Spinal cord (tissue), 10 donors: ENCODE results near the gene PCMT1. TPM values are rescaled to one million over a fixed set of nuclear protein-coding genes. Genes with fewer than 3 reads are reported as not detected.
"Not testable (repeated sequence)": the region's sequence is repeated elsewhere in the genome, so short reads cannot be mapped to it uniquely, and the experiment has no call there.

ENCODE experiments used
- DNase-seq, 6 donors: peaks; one replicate each; pipeline versions ENCODE4 v3.0.0 to v3.0.0-alpha.2; 2013 to 2015; ENCODE audit warnings: low spot score in 6 of 6, low read depth in 4 of 6
- H3K27ac ChIP-seq: one replicate; pipeline ENCODE4 v1.5.1; 2013; ENCODE audit warnings: low read depth, low read length, control low read depth
- H3K27me3 ChIP-seq: one replicate; pipeline ENCODE4 v1.6.1; 2013; ENCODE audit warnings: low read length; ENCODE audit not compliant: control insufficient read depth, insufficient read depth
- H3K36me3 ChIP-seq: one replicate; pipeline ENCODE4 v1.6.1; 2013; ENCODE audit warnings: low read length; ENCODE audit not compliant: control insufficient read depth, insufficient read depth
- H3K4me1 ChIP-seq: one replicate; pipeline ENCODE4 v1.6.1; 2013; ENCODE audit warnings: low read length; ENCODE audit not compliant: control insufficient read depth, insufficient read depth
- H3K4me3 ChIP-seq: one replicate; pipeline ENCODE4 v1.5.1; 2013; ENCODE audit warnings: low read depth, low read length, control low read depth
- H3K9me3 ChIP-seq: one replicate; pipeline ENCODE4 v1.6.1; 2013; ENCODE audit warnings: low read length; ENCODE audit not compliant: control insufficient read depth, insufficient read depth
- WGBS: methylation state at CpG from one replicate; pipeline ENCODE4 v1.1.5; 2013; ENCODE audit warnings: missing lambda C conversion rate; ENCODE audit not compliant: insufficient coverage; 5-methylcytosine and 5-hydroxymethylcytosine counted together
- polyA plus RNA-seq, 2 donors: library from polyadenylated mRNA; unstranded; fragments of 120-200 nt; gene quantifications; one replicate each; pipeline ENCODE4 v1.2.1, GENCODE V29; 2013; ENCODE audit not compliant: insufficient read length in 2 of 2
- total RNA-seq, 2 donors: library from RNA; depleted of rRNA in 1 of 2; stranded (reverse); fragments of 120-200 nt in 1 of 2; fragments of >200 nt in 1 of 2; gene quantifications; one replicate each; pipeline versions ENCODE4 v1.2.3 to v1.2.4, GENCODE V29; 2013 to 2014
- donor health status: healthy.

Gene PCMT1
- total and polyA plus RNA-seq, 4 donors = 84.4 to 173 (median 159) TPM

GRCh38 chr6:149723262-149723661 lies 26.3 kb upstream of the PCMT1 start:
- H3K4me3 ChIP-seq = no peak overlapping the region
- no peaks in the 10 kb centered on the region for H3K36me3 ChIP-seq
- no peak overlapping the region for H3K27ac ChIP-seq
- H3K27me3 ChIP-seq = no peaks in the 10 kb centered on the region
- 100% methylated on average over 2 of the region's 4 CpGs for WGBS
- no peaks in the 10 kb centered on the region for H3K9me3 ChIP-seq
- peaks cover 4% of the 10 kb centered on the region for H3K4me1 ChIP-seq
- DNase-seq = no peak

GRCh38 chr6:149723771-149724417 lies 25.6 kb upstream of the PCMT1 start:
- H3K4me3 ChIP-seq = no peak overlapping the region
- peak in 3 of 6 donors; percentile 19 to 79 (median 77) for DNase-seq
- H3K27ac ChIP-seq = no peak overlapping the region
- H3K36me3 ChIP-seq = peaks cover 6% of the 10 kb centered on the region
- 43% methylated on average over 6 of the region's 10 CpGs for WGBS
- no peaks in the 10 kb centered on the region for H3K27me3 ChIP-seq
- H3K9me3 ChIP-seq = no peaks in the 10 kb centered on the region
- H3K4me1 ChIP-seq = peaks cover 2% of the 10 kb centered on the region

GRCh38 chr6:149725785-149726184 lies 23.8 kb upstream of the PCMT1 start:
- Histone ChIP-seq H3K4me3 (no peak overlapping the region), H3K4me1 (no peaks in the 10 kb centered on the region), H3K27ac (no peak overlapping the region), H3K9me3 (no peaks in the 10 kb centered on the region), H3K36me3 (peaks cover 15% of the 10 kb centered on the region), H3K27me3 (no peaks in the 10 kb centered on the region)
- WGBS = 84% methylated on average over 3 of the region's 3 CpGs
- DNase-seq = no peak

- H3K9me3 ChIP-seq = no peaks in the 10 kb centered on the region
- H3K27me3 ChIP-seq = no peaks in the 10 kb centered on the region
- DNase-seq = no peak
- no peak overlapping the region for H3K27ac ChIP-seq
- no CpG with 5 or more reads among the region's 4 CpGs for WGBS
- H3K4me3 ChIP-seq = no peak overlapping the region
- peaks cover 33% of the 10 kb centered on the region for H3K36me3 ChIP-seq
- H3K4me1 ChIP-seq = no peaks in the 10 kb centered on the region
Measured at GRCh38 chr6:149727793-149728498, 21.6 kb upstream of the PCMT1 start.

- Histone ChIP-seq H3K27me3 (no peaks in the 10 kb centered on the region), H3K27ac (no peak overlapping the region), H3K4me1 (no peaks in the 10 kb centered on the region), H3K4me3 (no peak overlapping the region), H3K9me3 (no peaks in the 10 kb centered on the region), H3K36me3 (peaks cover 33% of the 10 kb centered on the region)
- DNase-seq = no peak
- 91% methylated on average over 4 of the region's 5 CpGs for WGBS
Measured at GRCh38 chr6:149728499-149729234, 20.9 kb upstream of the PCMT1 start.

GRCh38 chr6:149729824-149730223 lies 19.7 kb upstream of the PCMT1 start:
- Histone ChIP-seq H3K36me3 (peaks cover 44% of the 10 kb centered on the region), H3K4me3 (no peak overlapping the region), H3K27me3 (no peaks in the 10 kb centered on the region), H3K4me1 (no peaks in the 10 kb centered on the region), H3K9me3 (no peaks in the 10 kb centered on the region), H3K27ac (no peak overlapping the region)
- WGBS = no CpG with 5 or more reads among the region's 8 CpGs
- DNase-seq = no peak

- Histone ChIP-seq H3K9me3 (no peaks in the 10 kb centered on the region), H3K4me3 (no peak overlapping the region), H3K36me3 (peaks cover 69% of the 10 kb centered on the region), H3K4me1 (no peaks in the 10 kb centered on the region), H3K27me3 (no peaks in the 10 kb centered on the region), H3K27ac (no peak overlapping the region)
- no peak for DNase-seq
- WGBS = 89% methylated on average over 2 of the region's 2 CpGs
Measured at GRCh38 chr6:149733089-149733720, 16.3 kb upstream of the PCMT1 start.

- Histone ChIP-seq H3K9me3 (no peaks in the 10 kb centered on the region), H3K36me3 (peaks cover 67% of the 10 kb centered on the region), H3K4me3 (no peak overlapping the region), H3K27ac (no peak overlapping the region), H3K4me1 (no peaks in the 10 kb centered on the region), H3K27me3 (no peaks in the 10 kb centered on the region)
- DNase-seq = no peak
- WGBS = no CpG with 5 or more reads among the region's 1 CpG
Measured at GRCh38 chr6:149734915-149735314, 14.6 kb upstream of the PCMT1 start.

GRCh38 chr6:149745252-149745651 lies 4.3 kb upstream of the PCMT1 start:
- 100% methylated on average over 4 of the region's 10 CpGs for WGBS
- not testable (repeated sequence) for DNase-seq, H3K27me3 ChIP-seq, H3K27ac ChIP-seq, H3K9me3 ChIP-seq
- H3K4me1 ChIP-seq = peaks cover 12% of the 10 kb centered on the region
- peak overlapping the region; percentile 96 for H3K4me3 ChIP-seq
- H3K36me3 ChIP-seq = peaks cover 23% of the 10 kb centered on the region
